ENCODE results near the gene PIK3R2.

DNA sequence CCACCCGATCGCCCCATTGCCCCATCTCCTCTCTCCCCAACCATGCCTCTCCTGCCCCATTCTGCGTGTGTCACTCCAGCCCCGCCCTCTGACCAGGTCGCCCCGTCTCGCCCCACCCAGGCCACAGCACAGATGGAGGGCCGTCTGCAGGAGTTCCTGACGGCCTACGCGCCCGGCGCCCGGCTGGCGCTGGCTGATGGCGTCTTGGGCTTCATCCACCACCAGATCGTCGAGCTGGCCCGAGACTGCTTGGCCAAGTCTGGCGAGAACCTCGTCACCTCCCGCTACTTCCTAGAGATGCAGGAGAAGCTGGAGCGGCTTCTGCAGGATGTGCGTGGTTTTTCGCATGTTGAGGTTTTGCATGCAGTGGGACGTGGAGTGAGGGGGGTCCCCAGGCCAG is 29.1 kb upstream of the PIK3R2 start:
- TF ChIP-seq, protein P1, sequence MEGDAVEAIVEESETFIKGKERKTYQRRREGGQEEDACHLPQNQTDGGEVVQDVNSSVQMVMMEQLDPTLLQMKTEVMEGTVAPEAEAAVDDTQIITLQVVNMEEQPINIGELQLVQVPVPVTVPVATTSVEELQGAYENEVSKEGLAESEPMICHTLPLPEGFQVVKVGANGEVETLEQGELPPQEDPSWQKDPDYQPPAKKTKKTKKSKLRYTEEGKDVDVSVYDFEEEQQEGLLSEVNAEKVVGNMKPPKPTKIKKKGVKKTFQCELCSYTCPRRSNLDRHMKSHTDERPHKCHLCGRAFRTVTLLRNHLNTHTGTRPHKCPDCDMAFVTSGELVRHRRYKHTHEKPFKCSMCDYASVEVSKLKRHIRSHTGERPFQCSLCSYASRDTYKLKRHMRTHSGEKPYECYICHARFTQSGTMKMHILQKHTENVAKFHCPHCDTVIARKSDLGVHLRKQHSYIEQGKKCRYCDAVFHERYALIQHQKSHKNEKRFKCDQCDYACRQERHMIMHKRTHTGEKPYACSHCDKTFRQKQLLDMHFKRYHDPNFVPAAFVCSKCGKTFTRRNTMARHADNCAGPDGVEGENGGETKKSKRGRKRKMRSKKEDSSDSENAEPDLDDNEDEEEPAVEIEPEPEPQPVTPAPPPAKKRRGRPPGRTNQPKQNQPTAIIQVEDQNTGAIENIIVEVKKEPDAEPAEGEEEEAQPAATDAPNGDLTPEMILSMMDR (optimal IDR thresholded peaks at IDR 0.05 in 1 of 3, IDR thresholded peaks at IDR 0.05 in 1 of 3, conservative IDR thresholded peaks at IDR 0.05 in 1 of 3; ENCODE audit: extremely low read depth in 1 of 3, insufficient read depth in 2 of 3, low read length in 3 of 3), result no peak
- TF ChIP-seq EZH2 (IDR thresholded peaks at IDR 0.05; ENCODE audit: low read length), result no peak

All from keratinocyte (primary cell).